DMS53 treated with DMSO at 0.1 percent for 48 hours (cell line): Measurements from ENCODE around the gene CD109.
"Not testable (repeated sequence)": the region's sequence is repeated elsewhere in the genome, so short reads cannot be mapped to it uniquely, and the experiment has no call there.

Experiments used
- DNase-seq: peaks from one replicate; lab custom pipeline; 2025; ENCODE audit not compliant: unreplicated experiment; lab: John Stamatoyannopoulos, UW

The CD109 gene

GRCh38 chr6:73695619-73696421 lies at the start of gene CD109:
CD109 (plus strand) TSS chr6:73696203; CDS start chr6:73696216, 13 bp downstream.
- peak; percentile 46 for DNase-seq

DNA sequence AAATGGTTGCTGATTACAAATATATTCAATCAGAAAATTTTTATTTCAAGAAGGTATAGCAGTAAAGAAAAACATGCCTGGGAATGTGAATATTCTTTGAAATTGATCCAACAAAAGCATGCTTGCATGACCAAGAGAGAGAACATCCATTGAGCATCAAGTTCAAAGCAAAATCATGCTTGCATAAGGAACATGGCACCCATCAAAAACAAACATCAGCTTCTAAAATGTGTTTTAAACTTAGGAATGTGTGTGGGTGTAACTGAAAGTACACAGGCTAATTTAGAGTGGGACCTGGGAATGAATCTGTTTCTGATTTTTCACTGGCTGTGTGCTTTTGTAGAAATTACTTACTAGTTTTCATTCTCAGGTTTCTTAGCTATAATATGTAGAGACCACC lies 47.8 kb upstream of the CD109 start:
- DNase-seq = no peak

DNA sequence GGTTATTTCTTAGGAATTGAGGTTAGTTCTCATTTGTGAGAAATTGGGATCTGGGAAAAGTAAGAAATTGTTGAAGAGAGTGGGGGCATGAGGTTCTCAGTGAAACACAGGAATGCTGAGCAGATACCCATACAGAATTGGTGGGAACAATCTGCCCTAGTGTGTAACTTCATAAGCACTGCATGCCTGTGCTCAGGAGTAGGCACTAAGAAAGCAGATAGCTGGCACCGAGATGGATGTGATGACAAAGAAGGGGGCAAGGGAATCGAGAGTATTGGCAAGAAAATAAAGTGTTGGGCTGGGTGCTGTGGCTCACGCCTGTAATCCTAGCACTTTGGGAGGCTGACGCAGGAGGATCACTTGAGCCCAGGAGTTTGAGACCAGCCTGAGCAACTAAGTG lies 46.2 kb upstream of the CD109 start:
- no peak for DNase-seq

DNA sequence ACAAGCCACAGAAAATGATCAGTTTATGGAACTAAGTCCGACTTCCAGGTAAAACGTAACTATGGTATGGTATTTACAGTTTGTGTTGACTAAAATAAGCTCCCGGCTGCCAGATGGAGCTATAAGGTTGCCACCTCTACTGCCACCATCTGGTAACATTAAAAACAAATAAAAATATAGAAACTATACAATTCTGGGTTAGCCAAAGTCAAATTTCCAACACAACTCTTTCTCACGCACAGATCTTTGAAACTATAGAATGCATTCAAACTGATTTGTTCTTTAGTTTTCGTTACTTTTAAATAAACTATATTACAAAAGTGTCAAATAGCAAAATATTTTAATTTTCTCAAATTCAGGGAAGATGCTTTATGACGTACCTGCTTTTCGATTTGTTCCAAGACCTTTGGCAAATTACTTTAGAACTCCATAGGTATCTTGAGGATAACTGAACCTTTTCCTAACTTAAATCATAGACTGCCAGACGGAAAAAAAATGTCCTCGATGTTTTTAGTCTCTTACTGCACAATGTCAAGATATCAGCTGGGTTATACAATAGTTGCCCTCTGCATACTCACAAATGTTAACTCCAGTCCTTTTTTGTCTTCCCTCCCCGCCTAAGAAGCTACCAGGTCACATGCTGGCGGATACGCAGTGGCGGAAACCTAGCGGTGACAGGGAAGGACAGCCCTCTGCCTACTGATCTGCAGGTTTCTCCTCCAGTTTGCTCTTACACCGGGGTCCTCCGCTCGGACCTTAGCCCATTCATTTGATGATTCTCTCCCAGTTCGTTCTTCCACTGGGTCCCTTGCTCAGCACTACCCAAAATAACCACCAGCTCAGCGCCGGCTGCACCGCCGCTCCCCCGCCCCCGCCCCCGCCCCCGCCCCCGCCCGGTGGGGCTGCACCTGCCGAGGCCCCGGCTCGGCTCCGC lies 43.1 kb upstream of the CD109 start:
- peak; percentile 85 for DNase-seq

- DNase-seq = peak; percentile 96
Measured at GRCh38 chr6:73653571-73654424, 42.2 kb upstream of the CD109 start, which contains the start of gene SLC17A5. SLC17A5 (minus strand) TSS chr6:73653992; CDS start chr6:73653886, 106 bp downstream.

GRCh38 chr6:73655341-73655917 lies 40.6 kb upstream of the CD109 start:
- no peak for DNase-seq

GRCh38 chr6:73656531-73657145 lies 39.4 kb upstream of the CD109 start:
- no peak for DNase-seq

DNA sequence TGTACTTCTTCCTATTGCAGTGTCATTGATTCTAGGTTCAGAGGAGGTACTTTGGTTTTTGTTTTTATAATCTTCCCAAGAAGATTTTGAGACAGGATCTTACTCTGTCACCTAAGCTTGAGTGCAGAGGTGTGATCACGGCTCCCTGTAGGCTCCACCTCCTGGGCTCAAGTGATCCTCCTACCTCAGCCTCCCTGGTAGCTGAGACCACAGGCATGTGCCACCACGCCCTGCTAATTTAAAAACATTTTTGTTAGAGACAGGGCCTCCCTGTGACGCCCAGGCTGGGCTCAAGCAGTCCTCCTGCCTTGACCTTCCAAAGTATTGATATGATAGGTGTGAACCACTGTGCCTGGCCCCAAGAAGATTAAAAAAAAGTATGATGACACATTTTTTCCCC lies 38.8 kb upstream of the CD109 start:
- no peak for DNase-seq

DNA sequence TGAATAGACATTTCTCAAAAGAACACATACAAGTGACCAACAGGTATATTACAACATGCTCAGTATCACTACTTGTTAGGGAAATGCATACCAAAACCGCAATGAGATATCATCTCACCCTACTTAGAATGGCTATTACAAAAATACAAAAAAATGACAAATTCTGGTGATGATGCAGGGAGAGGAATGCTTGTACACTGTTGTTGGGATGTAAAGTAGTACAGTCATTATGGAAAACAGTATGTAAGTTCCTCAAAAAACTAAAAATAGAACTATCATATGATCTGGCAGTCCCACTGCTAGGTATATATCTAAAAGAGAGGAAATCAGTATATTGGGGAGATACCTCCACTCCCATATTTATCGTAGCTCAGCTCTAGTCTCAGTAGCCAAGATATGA lies 31.3 kb upstream of the CD109 start:
- DNase-seq = no peak

- DNase-seq = peak; percentile 84
Measured at GRCh38 chr6:73665686-73666319, 30.2 kb upstream of the CD109 start.

GRCh38 chr6:73666393-73666792 lies 29.6 kb upstream of the CD109 start:
- DNase-seq = no peak

DNA sequence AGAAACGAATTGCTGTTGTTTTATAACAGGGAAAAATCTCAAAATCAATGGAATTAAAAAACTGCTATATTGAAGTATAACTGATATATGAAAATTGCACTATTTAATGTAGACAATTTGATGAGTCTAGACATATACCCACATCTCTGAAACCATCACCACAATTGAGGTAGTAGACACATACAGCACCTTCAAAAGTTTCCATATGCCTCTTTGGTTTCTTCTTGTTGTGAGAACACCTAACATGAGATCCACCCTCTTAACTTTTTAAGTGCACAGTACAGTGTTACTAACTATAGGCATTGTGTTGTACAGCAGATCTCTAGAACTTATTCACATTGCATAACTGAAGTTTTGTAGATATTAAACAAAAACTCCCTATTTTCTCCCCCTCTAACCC lies 28.2 kb upstream of the CD109 start:
- DNase-seq = no peak

DNA sequence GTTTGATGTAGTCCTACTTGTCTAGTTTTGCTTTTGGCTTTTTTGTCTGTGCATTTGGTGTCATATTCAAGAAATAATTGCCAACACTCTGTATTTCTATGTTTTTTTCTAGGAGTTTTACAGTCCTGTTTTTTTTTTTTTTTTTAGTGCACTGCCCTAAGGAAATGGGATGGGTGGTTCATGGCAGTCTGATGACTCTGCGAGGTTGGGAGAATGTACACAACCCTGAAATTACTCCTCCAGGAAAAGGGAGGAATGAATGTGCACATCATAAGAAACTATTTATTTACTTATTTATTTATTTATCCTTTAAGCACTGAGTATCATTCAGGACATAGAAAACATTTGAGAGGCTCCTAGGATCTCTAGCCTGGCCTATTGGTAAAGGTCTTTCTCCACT lies 27.0 kb upstream of the CD109 start:
- DNase-seq = no peak

DNA sequence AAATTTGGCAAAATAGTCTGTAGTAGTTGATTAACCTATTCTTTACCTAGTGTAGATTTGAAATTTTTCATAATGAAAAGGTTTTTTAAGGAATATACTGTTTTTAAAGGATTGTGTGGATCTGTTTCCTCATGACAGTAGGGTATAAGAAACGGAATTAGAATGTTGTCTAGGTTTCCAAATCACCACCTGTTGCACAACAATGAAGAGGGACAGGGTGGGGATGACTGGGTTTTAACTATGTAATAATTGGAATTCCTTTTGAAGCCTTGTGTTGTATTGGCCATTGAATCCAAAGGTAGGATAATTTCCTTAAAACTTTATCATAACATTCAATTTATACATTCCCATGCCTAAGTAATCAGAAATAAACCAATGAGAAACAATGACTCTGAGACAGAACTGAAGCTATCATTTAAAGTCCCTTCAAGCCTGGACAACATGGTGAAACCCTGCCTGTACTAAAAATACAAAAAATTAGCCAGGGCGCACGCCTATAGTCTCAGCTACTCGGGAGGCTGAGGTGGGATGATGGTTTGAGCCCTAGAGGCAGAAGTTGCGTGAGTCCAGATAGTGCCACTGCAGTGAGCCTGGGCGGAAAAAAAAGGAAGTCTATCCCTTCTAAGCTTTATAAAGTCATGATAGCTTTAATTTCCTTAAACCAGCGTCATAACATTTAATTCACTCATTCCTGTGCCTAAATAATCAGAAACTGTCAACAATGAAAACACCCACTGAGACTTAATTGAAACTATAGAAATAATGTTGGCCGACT lies 23.9 kb upstream of the CD109 start:
- DNase-seq = no peak

DNA sequence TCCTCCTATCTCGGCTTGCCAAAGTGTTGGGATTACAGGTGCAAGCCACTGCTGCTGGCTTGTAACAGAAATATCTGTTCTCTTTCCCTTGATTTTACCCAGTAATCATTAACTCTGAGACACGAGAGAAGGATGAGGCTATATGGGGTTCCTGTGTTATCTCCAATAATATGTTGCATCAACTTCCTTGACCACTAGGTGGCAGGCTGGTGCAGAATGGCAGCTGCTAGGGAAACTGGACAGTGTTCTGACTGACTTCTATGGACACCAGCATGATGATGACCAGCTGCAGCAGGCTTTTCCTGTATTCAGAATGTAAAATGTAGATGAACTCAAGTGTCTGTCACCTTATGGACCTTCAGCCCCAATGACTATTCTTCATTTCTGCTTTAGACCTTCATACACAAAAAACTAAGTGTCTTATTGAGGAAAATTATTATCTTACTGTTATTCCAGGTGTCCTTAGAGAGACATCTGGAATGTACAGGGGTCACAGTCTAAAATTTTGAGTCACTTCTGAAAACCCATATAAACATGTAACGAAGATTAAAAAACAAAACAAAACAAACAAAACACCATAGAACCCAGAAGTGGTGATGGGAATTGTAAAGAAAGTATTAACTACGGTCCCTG lies 20.4 kb upstream of the CD109 start:
- peak; percentile 93 for DNase-seq

- DNase-seq = no peak
Measured at GRCh38 chr6:73679009-73679408, 17.0 kb upstream of the CD109 start.

- DNase-seq = not testable (repeated sequence)
Measured at GRCh38 chr6:73679846-73680245, 16.2 kb upstream of the CD109 start.

- no peak for DNase-seq
Measured at GRCh38 chr6:73680289-73680918, 15.6 kb upstream of the CD109 start.
